ENCODE measurements around the gene TMEM256. TPM values are rescaled to one million over a fixed set of nuclear protein-coding genes. Genes with fewer than 3 reads are reported as not detected.

The TMEM256 gene
- total and polyA plus RNA-seq, 2 of the 8 experiments (the other 6 are each of a cell fraction or from before 2014, with no cell fraction given): 97.0 to 350 TPM

DNA sequence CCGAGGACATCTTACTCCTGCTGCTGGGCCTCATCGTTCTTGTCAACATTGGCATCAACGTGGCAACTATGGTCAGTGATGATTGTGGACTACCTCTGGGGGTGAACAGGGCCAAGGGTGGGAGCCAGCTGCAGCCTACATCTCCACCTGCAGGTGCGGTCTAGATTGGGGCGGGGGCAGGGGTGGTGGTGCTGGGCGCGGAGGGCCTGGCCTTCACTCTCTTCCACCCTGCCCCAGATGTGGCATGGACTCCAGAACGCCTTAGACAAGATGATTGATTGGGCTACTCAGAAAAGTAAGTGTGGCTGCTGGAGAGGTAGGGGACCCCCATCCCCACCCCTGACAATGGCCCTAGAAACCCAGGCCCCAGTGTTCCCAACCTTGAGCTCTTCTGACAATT, 21.9 kb upstream of the TMEM256 start:
- Histone ChIP-seq H2BK15ac (ENCODE audit: low read length) (no peak overlapping the region), H3K79me2 (ENCODE audit: control insufficient read depth in 1 of 2, insufficient read depth in 2 of 2, low read length in 2 of 2) (no peaks in the 10 kb centered on the region), H3K14ac (ENCODE audit: insufficient read length) (no peak overlapping the region), H3K4me2 (ENCODE audit: insufficient read depth in 1 of 2, low read depth in 2 of 2, low read length in 2 of 2) (no peak overlapping the region), H3K79me1 (ENCODE audit: low read depth, low read length) (no peaks in the 10 kb centered on the region), H4K5ac (ENCODE audit: insufficient read length, low read depth, low read length) (no peak overlapping the region), H4K91ac (replicated peaks; ENCODE audit: insufficient read length, low read length) (no peak overlapping the region), H2BK5ac (ENCODE audit: low read depth, low read length) (no peak overlapping the region), H2AK5ac (ENCODE audit: low read depth, low read length) (no peak overlapping the region), H3K9me3 (ENCODE audit: insufficient read depth in 2 of 2, low read depth in 1 of 2, low read length in 1 of 2) (no peaks in the 10 kb centered on the region), H3K23ac (ENCODE audit: insufficient read length) (no peak overlapping the region), H4K20me1 (replicated peaks in 1 of 2; ENCODE audit: control insufficient read depth in 1 of 2, insufficient read depth in 2 of 2, low read length in 2 of 2) (peaks cover 0 to 4% of the 10 kb centered on the region in 2 experiments), H2BK20ac (ENCODE audit: low read length) (no peak overlapping the region), H3K27ac (ENCODE audit: low read depth, low read length) (no peak overlapping the region), H4K8ac (ENCODE audit: extremely low read depth, insufficient read depth, low read length) (no peak overlapping the region), H2BK12ac (ENCODE audit: low read depth, low read length) (no peak overlapping the region), H3K4me1 (replicated peaks in 1 of 4; ENCODE audit: control insufficient read depth in 3 of 4, insufficient read depth in 4 of 4, low read length in 3 of 4) (peaks cover 0 to 2% (median 0%) of the 10 kb centered on the region in 4 experiments; a peak in 1 of 7 replicates), H3K56ac (replicated peaks; ENCODE audit: insufficient read length, low read depth, low read length) (no peak overlapping the region), H3K18ac (ENCODE audit: extremely low read depth, low read length) (no peak overlapping the region), H2BK120ac (replicated peaks; ENCODE audit: low read depth, low read length) (no peak overlapping the region), H3K36me3 (ENCODE audit: control insufficient read depth in 2 of 4, insufficient read depth in 4 of 4, low read length in 3 of 4) (no peaks in the 10 kb centered on the region), H3K4ac (replicated peaks; ENCODE audit: insufficient read length, low read depth, low read length) (no peak overlapping the region), H3K4me3 (ENCODE audit: extremely low read depth in 1 of 4, insufficient read depth in 2 of 4, low read depth in 3 of 4, low read length in 4 of 4) (no peak overlapping the region), H3K27me3 (replicated peaks in 1 of 4; ENCODE audit: control insufficient read depth in 3 of 4, extremely low read depth in 1 of 4, insufficient read depth in 3 of 4, low read length in 3 of 4) (no peaks in the 10 kb centered on the region; a peak in 1 of 7 replicates), H3K23me2 (ENCODE audit: low read depth, low read length) (no peaks in the 10 kb centered on the region), H3K9ac (replicated peaks in 1 of 4; ENCODE audit: extremely low read depth in 1 of 4, low read depth in 3 of 4, low read length in 3 of 4) (no peak overlapping the region), H2AFZ (ENCODE audit: low read length) (no peak overlapping the region)
- DNase-seq (ENCODE audit: low read depth in 1 of 2, low spot score in 2 of 2): no peak
- WGBS, 2 experiments (ENCODE audit: extremely low coverage in 1 of 2, insufficient coverage in 1 of 2, insufficient read length in 1 of 2, insufficient replicate concordance in 2 of 2, low coverage in 1 of 2, low lambda C conversion rate in 2 of 2, missing lambda C conversion rate in 1 of 2): 90% methylated on average over 8 of the region's 8 CpGs; no CpG with 5 or more reads in 1 of the 2 experiments
- ChIA-PET POLR2A (ENCODE audit: partially characterized antibody) (interaction anchor here (0.8 to 2.6 kb wide), 4 partner anchors 9 to 58 kb away, joined by 3 to 13 read pairs (median 4); partner anchors contain the start of genes POLR2A and TMEM102), CTCF (ENCODE audit: partially characterized antibody) (interaction anchor here (0.6 to 3.3 kb wide), 4 partner anchors 11 to 88 kb away, joined by 3 to 17 read pairs (median 6); partner anchors contain the start of gene TMEM102)
- no peak for FAIRE-seq
- no peak for TF ChIP-seq SP4 (IDR thresholded peaks at IDR 0.05; ENCODE audit: low read length)
- no peak for TF ChIP-seq POLR2A (IDR thresholded peaks at IDR 0.05; ENCODE audit: control extremely low read depth in 1 of 2, low read depth in 2 of 2, low read length in 2 of 2)
- TF ChIP-seq CHD2 (IDR thresholded peaks at IDR 0.05; ENCODE audit: low read length): no peak
- TF ChIP-seq, protein P1, sequence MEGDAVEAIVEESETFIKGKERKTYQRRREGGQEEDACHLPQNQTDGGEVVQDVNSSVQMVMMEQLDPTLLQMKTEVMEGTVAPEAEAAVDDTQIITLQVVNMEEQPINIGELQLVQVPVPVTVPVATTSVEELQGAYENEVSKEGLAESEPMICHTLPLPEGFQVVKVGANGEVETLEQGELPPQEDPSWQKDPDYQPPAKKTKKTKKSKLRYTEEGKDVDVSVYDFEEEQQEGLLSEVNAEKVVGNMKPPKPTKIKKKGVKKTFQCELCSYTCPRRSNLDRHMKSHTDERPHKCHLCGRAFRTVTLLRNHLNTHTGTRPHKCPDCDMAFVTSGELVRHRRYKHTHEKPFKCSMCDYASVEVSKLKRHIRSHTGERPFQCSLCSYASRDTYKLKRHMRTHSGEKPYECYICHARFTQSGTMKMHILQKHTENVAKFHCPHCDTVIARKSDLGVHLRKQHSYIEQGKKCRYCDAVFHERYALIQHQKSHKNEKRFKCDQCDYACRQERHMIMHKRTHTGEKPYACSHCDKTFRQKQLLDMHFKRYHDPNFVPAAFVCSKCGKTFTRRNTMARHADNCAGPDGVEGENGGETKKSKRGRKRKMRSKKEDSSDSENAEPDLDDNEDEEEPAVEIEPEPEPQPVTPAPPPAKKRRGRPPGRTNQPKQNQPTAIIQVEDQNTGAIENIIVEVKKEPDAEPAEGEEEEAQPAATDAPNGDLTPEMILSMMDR (IDR thresholded peaks at IDR 0.05; ENCODE audit: control extremely low read depth in 1 of 3, insufficient read depth in 1 of 3, low read depth in 1 of 3, low read length in 3 of 3): no peak
- no peak for TF ChIP-seq YY1 (IDR thresholded peaks at IDR 0.05; ENCODE audit: low read depth, low read length)
- no peak for TF ChIP-seq SP1 (IDR thresholded peaks at IDR 0.05; ENCODE audit: low read depth, low read length)
- TF ChIP-seq ATF2 (IDR thresholded peaks at IDR 0.05; ENCODE audit: low read length): no peak
- no peak for TF ChIP-seq GABPA (IDR thresholded peaks at IDR 0.05; ENCODE audit: borderline replicate concordance, insufficient read depth, low read length)
- no peak for TF ChIP-seq KDM5A (IDR thresholded peaks at IDR 0.05; ENCODE audit: low read length)
- TF ChIP-seq CTBP2 (IDR thresholded peaks at IDR 0.05; ENCODE audit: borderline replicate concordance, insufficient read depth, insufficient read length, low read length): no peak
- no peak for TF ChIP-seq EGR1 (IDR thresholded peaks at IDR 0.05; ENCODE audit: borderline replicate concordance, low read depth, low read length)

Data from H1 (cell line).